Measurements from ENCODE around the gene C5orf47.

C5orf47 gene

DNA sequence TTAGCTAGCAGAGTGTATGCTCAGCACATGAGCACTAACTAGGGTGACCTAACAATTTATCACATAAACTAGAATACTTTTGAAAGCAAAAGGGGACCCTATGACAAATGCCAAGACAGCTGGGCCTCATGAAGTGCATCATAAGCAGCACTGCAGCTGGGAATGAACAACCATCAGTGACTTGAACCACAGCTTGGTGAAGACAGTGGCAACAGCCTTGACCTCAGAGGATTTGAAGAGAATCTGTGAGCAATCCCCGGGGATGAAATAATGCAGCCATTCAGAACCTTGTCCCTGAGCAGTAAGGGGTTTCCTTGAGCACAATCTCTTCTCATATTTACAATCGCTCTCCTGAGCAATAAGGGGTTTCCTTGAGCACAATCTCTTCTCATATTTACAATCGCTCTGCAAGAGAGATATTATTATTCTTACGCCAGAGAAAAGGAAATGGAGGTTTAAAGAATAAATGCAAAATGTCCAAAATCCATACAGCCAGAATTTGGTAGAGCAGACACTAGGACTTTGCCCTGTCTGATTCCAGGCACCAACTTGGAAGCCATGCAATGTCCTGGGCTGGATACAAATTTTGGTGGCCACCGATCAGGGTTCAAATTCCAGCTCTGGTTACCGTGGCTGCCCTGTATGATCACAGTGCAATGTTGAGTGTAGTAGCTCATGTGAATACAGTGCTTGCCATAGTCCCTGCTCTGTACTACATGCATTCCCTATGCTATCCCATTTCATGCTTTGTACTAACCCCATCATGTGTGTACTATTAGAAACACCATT, 55.7 kb downstream of the C5orf47 start:
- no peak for DNase-seq

DNA sequence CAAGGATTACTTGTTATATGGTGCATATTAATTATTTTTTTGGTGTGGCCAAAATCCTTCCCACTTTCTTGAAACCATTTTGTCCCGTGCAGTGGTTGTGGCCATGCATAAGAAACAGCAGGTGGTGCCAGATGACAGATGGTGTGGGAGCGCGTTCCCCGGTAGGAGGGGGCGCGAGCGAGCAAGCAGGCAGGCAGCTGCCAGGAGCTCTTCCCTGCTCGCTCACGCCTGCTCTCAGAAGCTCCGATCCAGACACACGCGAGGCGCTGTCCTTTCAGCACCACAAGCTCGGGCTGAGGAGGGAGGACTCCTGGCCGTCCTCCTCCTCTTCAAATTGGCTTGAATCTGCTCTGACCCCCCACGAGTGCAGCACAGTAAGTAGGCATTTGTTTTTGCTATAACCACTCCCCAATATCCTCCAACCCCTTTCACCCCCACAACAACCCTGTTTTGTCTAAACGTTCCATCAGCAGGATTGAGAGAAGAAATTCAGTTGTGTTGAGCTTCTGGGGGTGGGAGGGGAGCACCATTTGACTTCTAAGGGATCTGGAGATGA, 56.6 kb downstream of the C5orf47 start, which contains the start of gene NSG2:
TSS of gene NSG2 (plus strand) at position 237 of the 556 bp plus-strand sequence. CDS start 1,050 bp downstream, outside the sequence.
- no peak for DNase-seq

DNA sequence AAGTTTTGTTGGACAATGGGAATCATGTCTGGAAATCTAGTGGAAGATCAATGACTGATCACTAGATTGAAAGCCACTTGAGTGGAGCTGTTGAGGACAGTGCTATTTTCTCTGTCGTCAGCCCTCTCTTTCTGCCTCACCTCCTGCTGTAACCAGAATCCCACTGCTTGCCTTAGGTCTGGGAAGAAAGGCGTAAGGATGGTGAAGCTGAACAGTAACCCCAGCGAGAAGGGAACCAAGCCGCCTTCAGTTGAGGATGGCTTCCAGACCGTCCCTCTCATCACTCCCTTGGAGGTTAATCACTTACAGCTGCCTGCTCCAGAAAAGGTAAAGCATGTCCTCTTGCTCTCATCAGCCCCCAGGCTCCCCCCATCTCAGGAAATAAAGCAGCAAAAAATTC, 57.6 kb downstream of the C5orf47 start:
- no peak for DNase-seq

DNA sequence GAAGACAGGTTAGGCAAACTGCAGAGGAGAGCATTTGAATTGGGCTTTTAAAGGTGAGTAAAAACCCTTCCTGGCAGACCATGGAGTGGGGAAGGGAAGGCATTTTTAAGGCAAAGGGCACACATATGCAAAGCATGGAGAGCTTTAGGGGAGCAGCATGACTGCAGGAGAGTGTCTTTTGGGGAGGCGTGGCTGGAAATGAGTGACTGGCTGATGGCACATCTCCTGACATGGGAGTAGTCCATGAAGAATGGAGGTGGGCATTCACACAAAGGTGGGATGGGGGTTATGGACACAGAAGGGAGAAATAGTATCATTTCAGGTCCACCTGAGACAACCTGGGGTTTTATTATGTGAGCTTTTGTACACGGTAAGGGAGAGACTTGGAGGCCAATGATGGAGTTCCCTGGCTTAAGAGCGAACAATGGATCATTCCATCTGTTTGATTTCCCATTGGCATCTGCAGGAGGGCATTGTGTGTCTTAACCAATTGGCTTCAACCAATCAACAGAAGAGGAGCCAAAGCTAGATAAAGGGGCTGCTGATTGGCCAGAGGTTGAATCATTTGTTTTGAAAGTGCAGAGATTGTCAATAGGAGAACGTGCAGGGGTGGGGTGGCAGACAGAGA, 58.6 kb downstream of the C5orf47 start:
- no peak for DNase-seq

DNA sequence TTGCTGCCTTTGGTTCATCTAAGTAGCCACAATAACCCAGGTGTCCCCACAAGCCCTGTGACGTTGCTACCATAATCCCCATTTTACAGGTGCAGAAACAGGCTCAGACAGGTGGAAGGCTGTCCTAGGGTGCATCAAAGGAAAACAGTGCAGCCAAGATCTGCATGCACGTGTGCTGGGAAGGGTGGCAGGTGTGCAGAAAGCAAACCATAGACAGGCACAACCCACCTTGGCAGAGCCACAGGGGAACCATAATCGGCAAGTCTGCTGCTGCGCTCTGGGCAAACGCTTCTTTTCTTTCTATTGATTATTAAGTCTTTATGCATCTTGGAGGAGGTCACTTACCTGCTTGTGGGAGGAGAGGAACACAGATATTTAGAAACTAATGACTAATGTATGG, 63.7 kb downstream of the C5orf47 start:
- no peak for DNase-seq

- no peak for DNase-seq
These were observed 64.9 kb downstream of the C5orf47 start for GRCh38 chr5:174053905-174054304.

All from activated effector memory CD4-positive, alpha-beta T cell treated with Interleukin-2 at 50 U/mL for 16 hours (primary cell).